Activated T-cell treated with anti-CD3 and anti-CD28 coated beads, Interleukin-2, amount 50 U/mL, for 72 hours (primary cell): Measurements from ENCODE around the gene GPR137. TPM values are rescaled to one million over a fixed set of nuclear protein-coding genes. Genes with fewer than 3 reads are reported as not detected.

ENCODE experiments used
- ATAC-seq, 2 donors: fragments of 150-1000 bp; cut with Tn5 transposase; replicated peaks in 1 of 2; 2 replicates each; pipeline ENCODE4 v1.10.0; 2021; ENCODE audit warnings: moderate library complexity in 2 of 2, mild to moderate bottlenecking in 1 of 2
- DNase-seq, 2 donors: peaks; one replicate each; pipeline ENCODE4 v3.0.0; 2021 to 2022; ENCODE audit warnings: mixed read lengths in 1 of 2
- H3K27ac Mint-ChIP-seq: one replicate; pipeline ENCODE4 v1.8.0; 2022; ENCODE audit warnings: mild to moderate bottlenecking, moderate library complexity, mixed read lengths
- H3K27me3 Mint-ChIP-seq: one replicate; pipeline ENCODE4 v1.8.0; 2022; ENCODE audit warnings: low read depth, mixed read lengths
- H3K36me3 Mint-ChIP-seq, 2 donors: one replicate each; pipeline ENCODE4 v1.8.0; 2022; ENCODE audit warnings: mixed read lengths in 2 of 2, mild to moderate bottlenecking in 1 of 2; ENCODE audit not compliant: insufficient read depth in 2 of 2
- H3K4me1 Mint-ChIP-seq: one replicate; pipeline ENCODE4 v1.8.0; 2022; ENCODE audit warnings: low read depth, mixed read lengths
- H3K4me3 Mint-ChIP-seq, 2 donors: one replicate each; pipeline ENCODE4 v1.8.0; 2022; ENCODE audit warnings: mild to moderate bottlenecking in 2 of 2, mixed read lengths in 2 of 2, moderate library complexity in 2 of 2
- H3K9me3 Mint-ChIP-seq, 2 donors: one replicate each; pipeline ENCODE4 v1.8.0; 2022; ENCODE audit warnings: mixed read lengths in 2 of 2
- total RNA-seq, 2 donors: library from RNA; stranded (reverse); gene quantifications; one replicate each; pipeline ENCODE4 v1.2.3, GENCODE V29; 2022

GPR137 gene
- total RNA-seq, 2 donors from 2014 or later = 57.1 to 67.4 TPM

DNA sequence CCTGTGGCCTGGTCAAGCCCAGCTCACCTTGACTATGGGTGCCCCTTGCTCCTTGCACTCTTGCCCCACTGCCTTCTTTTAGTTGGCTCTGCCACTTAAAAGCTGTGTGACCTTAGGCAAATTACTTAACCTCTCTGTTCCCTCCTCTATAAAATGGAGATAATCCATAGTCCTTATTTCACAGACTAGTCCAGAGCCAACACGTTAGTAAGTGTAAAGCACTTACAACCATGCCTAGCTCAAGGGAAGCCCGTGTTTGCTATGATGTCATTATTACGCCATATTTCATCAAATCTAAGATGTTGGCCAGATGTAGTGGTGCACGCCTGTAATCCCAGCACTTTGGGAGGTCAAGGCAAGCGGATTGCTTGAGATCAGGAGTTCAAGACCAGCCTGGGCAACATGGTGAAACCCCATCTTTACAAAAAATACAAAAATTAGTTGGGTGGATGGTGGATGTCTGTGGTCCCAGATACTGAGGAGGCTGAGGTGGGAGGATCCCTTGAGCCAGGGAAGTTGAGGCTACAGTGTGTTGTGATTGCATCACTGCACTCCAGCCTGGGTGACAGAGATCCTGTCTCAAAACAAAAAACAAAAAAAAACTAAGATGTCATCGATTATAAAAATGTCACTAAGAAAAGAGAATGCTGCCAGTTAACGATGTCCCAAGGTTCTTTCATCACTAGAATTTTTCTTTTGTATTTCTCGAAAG is 52.0 kb downstream of the GPR137 start:
- H3K9me3 Mint-ChIP-seq = no peaks in the 10 kb centered on the region
- H3K4me1 Mint-ChIP-seq = peaks cover 56% of the 10 kb centered on the region
- H3K36me3 Mint-ChIP-seq = peaks cover 0 to 12% of the 10 kb centered on the region in 2 donors
- DNase-seq = no peak
- peak overlapping the region; percentile 48 for H3K27ac Mint-ChIP-seq
- ATAC-seq = no peak
- no peaks in the 10 kb centered on the region for H3K27me3 Mint-ChIP-seq
- H3K4me3 Mint-ChIP-seq = peak overlapping the region in 1 of 2 donors; percentile 87

DNA sequence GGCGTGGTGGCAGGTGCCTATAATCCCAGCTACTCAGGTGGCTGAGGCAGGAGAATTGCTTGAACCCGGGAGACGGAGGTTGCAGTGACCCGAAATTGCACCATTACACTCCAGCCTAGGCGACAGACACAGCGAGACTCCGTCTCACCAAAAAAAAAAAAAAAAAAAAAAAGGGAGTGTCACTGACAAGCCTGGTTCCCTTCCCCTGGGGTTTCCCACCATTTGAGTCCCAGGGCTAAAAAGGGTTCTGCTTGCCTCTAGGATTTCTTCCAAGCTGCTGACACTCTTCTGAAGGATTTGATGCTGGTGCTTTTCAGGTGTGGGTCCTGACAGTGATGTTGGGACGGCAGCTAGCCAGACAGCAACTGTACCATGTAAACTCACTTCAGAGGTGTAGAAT is 53.1 kb downstream of the GPR137 start:
- Mint-ChIP-seq H3K27ac (peak overlapping the region; percentile 82), H3K36me3 (peaks cover 0 to 12% of the 10 kb centered on the region in 2 donors), H3K4me1 (peaks cover 60% of the 10 kb centered on the region), H3K4me3 (peak overlapping the region; percentile 87 to 96), H3K27me3 (no peaks in the 10 kb centered on the region), H3K9me3 (no peaks in the 10 kb centered on the region)
- DNase-seq (no peak), ATAC-seq (no peak)

Other genes with a start within 250 kb of the GPR137 start
- 1 to 10 TPM in 1 of 2 donors, under 1 TPM in 1; 0.19 to 1.4 TPM for gene FLRT1, start 249.9 kb upstream of the GPR137 start, total RNA-seq
- 10 to 100 TPM; 17.4 to 18.4 TPM for gene MACROD1, start 119.7 kb upstream of the GPR137 start, total RNA-seq
- gene STIP1, start 99.7 kb upstream of the GPR137 start, total RNA-seq = 100 to 1,000 TPM; 246 to 256 TPM
- 100 to 1,000 TPM; 158 to 164 TPM for gene FERMT3, start 79.1 kb upstream of the GPR137 start, total RNA-seq
- 10 to 100 TPM; 19.7 to 25.5 TPM for gene TRPT1, start 59.7 kb upstream of the GPR137 start, total RNA-seq
- gene NUDT22, start 59.6 kb upstream of the GPR137 start, total RNA-seq = 10 to 100 TPM; 78.6 to 92.9 TPM
- gene DNAJC4, start 55.3 kb upstream of the GPR137 start, total RNA-seq = 10 to 100 TPM; 42.2 to 54.1 TPM
- gene VEGFB, start 51.3 kb upstream of the GPR137 start, total RNA-seq = 10 to 100 TPM; 65.4 to 67.3 TPM
- gene FKBP2, start 44.8 kb upstream of the GPR137 start, total RNA-seq = 10 to 100 TPM; 34.2 to 41.5 TPM
- 100 to 1,000 TPM; 121 to 149 TPM for gene PPP1R14B, start 38.9 kb upstream of the GPR137 start, total RNA-seq
- 10 to 100 TPM in 1 of 2 donors, 1 to 10 TPM in 1; 9.1 to 10.5 TPM for gene PLCB3, start 34.3 kb upstream of the GPR137 start, total RNA-seq
- gene BAD, start 1.2 kb upstream of the GPR137 start, total RNA-seq = 10 to 100 TPM; 35.2 to 35.7 TPM
- gene KCNK4, start 5.5 kb downstream of the GPR137 start, total RNA-seq = under 1 TPM in 1 of 2 donors, not detected in 1; 0.35 TPM
- 1 to 10 TPM in 1 of 2 donors, under 1 TPM in 1; 0.53 to 1.1 TPM for gene CATSPERZ, start 14.5 kb downstream of the GPR137 start, total RNA-seq
- 10 to 100 TPM; 40.5 to 42.4 TPM for gene ESRRA, start 19.7 kb downstream of the GPR137 start, total RNA-seq
- 100 to 1,000 TPM; 145 to 154 TPM for gene TRMT112, start 31.7 kb downstream of the GPR137 start, total RNA-seq
- gene PRDX5, start 32.3 kb downstream of the GPR137 start, total RNA-seq = 100 to 1,000 TPM; 134 to 138 TPM
- gene CCDC88B, start 54.4 kb downstream of the GPR137 start, total RNA-seq = 100 to 1,000 TPM; 119 to 126 TPM
- gene RPS6KA4, start 73.3 kb downstream of the GPR137 start, total RNA-seq = 10 to 100 TPM; 16.6 to 18.4 TPM